CD14-positive monocyte (primary cell): ENCODE results near the gene CYFIP2. TPM values are rescaled to one million over a fixed set of nuclear protein-coding genes. Genes with fewer than 3 reads are reported as not detected.

ENCODE experiments used
- DNase-seq, 3 donors: peaks; one replicate each; pipeline ENCODE4 v3.0.0-alpha.2; 2011 to 2022
- H2AFZ ChIP-seq: 2 replicates; pipeline ENCODE4 v1.6.0; 2012; ENCODE audit warnings: mild to moderate bottlenecking, low read depth, low read length, inconsistent platforms; ENCODE audit not compliant: insufficient read depth, poor library complexity, severe bottlenecking
- H3K27ac ChIP-seq, 2 donors: 1 replicate in 1 of 2; 2 replicates in 1 of 2; pipeline ENCODE4 v1.5.1; 2012 to 2013; ENCODE audit warnings: low read length in 2 of 2, control low read depth in 1 of 2, inconsistent platforms in 1 of 2, low read depth in 1 of 2, mild to moderate bottlenecking in 1 of 2
- H3K27me3 ChIP-seq, 2 donors: one replicate each; pipeline versions ENCODE4 v1.6.0 to v1.6.1; 2011 to 2013; ENCODE audit warnings: low read length in 2 of 2; ENCODE audit not compliant: control insufficient read depth in 2 of 2, insufficient read depth in 2 of 2
- H3K36me3 ChIP-seq, 2 donors: replicated peaks in 1 of 2; 1 replicate in 1 of 2; 2 replicates in 1 of 2; pipeline versions ENCODE4 v1.5.1 to v1.6.1; 2012 to 2013; ENCODE audit warnings: low read length in 2 of 2, control low read depth in 1 of 2, inconsistent platforms in 1 of 2, mild to moderate bottlenecking in 1 of 2; ENCODE audit not compliant: insufficient read depth in 2 of 2, control insufficient read depth in 1 of 2
- H3K4me1 ChIP-seq, 2 donors: 1 replicate in 1 of 2; 2 replicates in 1 of 2; pipeline versions ENCODE4 v1.5.1 to v1.6.1; 2012 to 2013; ENCODE audit warnings: low read length in 2 of 2, control low read depth in 1 of 2, inconsistent platforms in 1 of 2, mild to moderate bottlenecking in 1 of 2, moderate library complexity in 1 of 2; ENCODE audit not compliant: insufficient read depth in 2 of 2, control insufficient read depth in 1 of 2
- H3K4me2 ChIP-seq: replicated peaks from 2 replicates; pipeline ENCODE3; 2012; ENCODE audit warnings: low read length, moderate library complexity, mild to moderate bottlenecking; ENCODE audit not compliant: poor library complexity, severe bottlenecking; ENCODE audit errors: extremely low read depth
- H3K4me3 ChIP-seq, 3 experiments: fragments of 200-600 bp in 1 of 3; sonication (generic) in 1 of 3; replicated peaks in 1 of 3; 1 replicate in 2 of 3; 2 replicates in 1 of 3; pipeline ENCODE4 v1.5.1; 2011 to 2013; ENCODE audit warnings: low read length in 3 of 3, mild to moderate bottlenecking in 3 of 3, control low read depth in 2 of 3, low read depth in 2 of 3, inconsistent platforms in 1 of 3, moderate library complexity in 1 of 3
- H3K79me2 ChIP-seq: 2 replicates; pipeline ENCODE4 v1.6.0; 2012; ENCODE audit warnings: mild to moderate bottlenecking, control low read depth, inconsistent platforms, low read length, moderate library complexity; ENCODE audit not compliant: insufficient read depth
- H3K9ac ChIP-seq: 2 replicates; pipeline ENCODE4 v1.6.0; 2017; ENCODE audit warnings: low read length, mild to moderate bottlenecking; ENCODE audit not compliant: insufficient read depth, poor library complexity, severe bottlenecking
- H3K9me3 ChIP-seq, 2 donors: replicated peaks in 1 of 2; 1 replicate in 1 of 2; 2 replicates in 1 of 2; pipeline versions ENCODE4 v1.5.1 to v1.6.1; 2012 to 2013; ENCODE audit warnings: low read length in 2 of 2, control low read depth in 1 of 2; ENCODE audit not compliant: control insufficient read depth in 1 of 2, insufficient read depth in 1 of 2
- H4K20me1 ChIP-seq: 2 replicates; pipeline ENCODE4 v1.6.0; 2012; ENCODE audit warnings: mild to moderate bottlenecking, low read length, control low read depth, moderate library complexity; ENCODE audit not compliant: insufficient read depth
- H3K27ac Mint-ChIP-seq, 7 donors: one replicate each; pipeline ENCODE4 v1.8.0; 2020; ENCODE audit warnings: mild to moderate bottlenecking in 7 of 7, mixed read lengths in 7 of 7, moderate library complexity in 6 of 7, inconsistent platforms in 2 of 7
- H3K27me3 Mint-ChIP-seq, 3 donors: one replicate each; pipeline ENCODE4 v1.8.0; 2021 to 2022; ENCODE audit warnings: low read depth in 3 of 3, mild to moderate bottlenecking in 3 of 3, mixed read lengths in 3 of 3, moderate library complexity in 3 of 3, inconsistent platforms in 1 of 3
- H3K36me3 Mint-ChIP-seq, 2 donors: one replicate each; pipeline ENCODE4 v1.8.0; 2020; ENCODE audit warnings: mixed read lengths in 2 of 2, inconsistent platforms in 1 of 2, mild to moderate bottlenecking in 1 of 2
- H3K4me1 Mint-ChIP-seq: one replicate; pipeline ENCODE4 v1.8.0; 2020; ENCODE audit warnings: mild to moderate bottlenecking, mixed read lengths
- H3K4me3 Mint-ChIP-seq, 2 donors: one replicate each; pipeline ENCODE4 v1.8.0; 2020; ENCODE audit warnings: mild to moderate bottlenecking in 2 of 2, mixed read lengths in 2 of 2, moderate library complexity in 1 of 2
- H3K9me3 Mint-ChIP-seq, 7 donors: one replicate each; pipeline ENCODE4 v1.8.0; 2020 to 2022; ENCODE audit warnings: mixed read lengths in 7 of 7, mild to moderate bottlenecking in 6 of 7, moderate library complexity in 6 of 7, inconsistent platforms in 2 of 7
- CTCF ChIP-seq: fragments of 200-600 bp; IDR thresholded peaks from one replicate; pipeline ENCODE4 v1.8.0; 2022; ENCODE audit warnings: antibody characterized with exemption, mild to moderate bottlenecking
- WGBS: methylation state at CpG from one replicate; pipeline ENCODE4 v1.1.5; 2013; ENCODE audit warnings: missing lambda C conversion rate; ENCODE audit not compliant: insufficient coverage; 5-methylcytosine and 5-hydroxymethylcytosine counted together
- intact Hi-C, 2 donors: fragments of 100-400 bp; cut with micrococcal nuclease; formaldehyde crosslinking; loops; one replicate each; pipeline versions ENCODE4 v1.15.0 to v1.15.1; 2023
- polyA plus RNA-seq, 3 donors: library from polyadenylated mRNA; depleted of rRNA in 1 of 3; unstranded in 2 of 3; stranded (reverse) in 1 of 3; fragments of 300-500 nt in 2 of 3; fragments of >200 nt in 1 of 3; fragmentation: Illumina TruSeq in 2 of 3; gene quantifications; 1 replicate in 2 of 3; 2 replicates in 1 of 3; pipeline ENCODE4 v1.2.3, GENCODE V29; 2012 to 2021

CYFIP2 gene
- polyA plus RNA-seq, 3 donors: 33.6 to 45.6 (median 36.0) TPM

- Histone ChIP-seq H2AFZ (no peak overlapping the region), H3K27me3 (no peaks in the 10 kb centered on the region), H3K4me2 (peak overlapping the region; percentile 52), H4K20me1 (no peaks in the 10 kb centered on the region), H3K4me1 (peaks cover 54 to 70% of the 10 kb centered on the region in 2 donors), H3K9me3 (no peaks in the 10 kb centered on the region), H3K79me2 (peaks cover 54% of the 10 kb centered on the region), H3K9ac (peak overlapping the region; percentile 55), H3K36me3 (no peaks in the 10 kb centered on the region), H3K4me3 (peak overlapping the region in 1 of 3 experiments; percentile 38), H3K27ac (peak overlapping the region; percentile 86 to 90)
- peak; percentile 82 to 88 (median 83) for DNase-seq
- peaks cover 0 to 1% (median 0%) of the 10 kb centered on the region in 3 donors for H3K27me3 Mint-ChIP-seq
- peaks cover 0 to 3% (median 0%) of the 10 kb centered on the region in 7 donors for H3K9me3 Mint-ChIP-seq
- H3K4me3 Mint-ChIP-seq: peak overlapping the region; percentile 45 to 63
- H3K27ac Mint-ChIP-seq: peak overlapping the region; percentile 92 to 97 (median 97)
- peaks cover 8 to 14% of the 10 kb centered on the region in 2 donors for H3K36me3 Mint-ChIP-seq
- H3K4me1 Mint-ChIP-seq: peaks cover 55% of the 10 kb centered on the region
- intact Hi-C loops: no loop called here
- no peak for TF ChIP-seq CTCF
- WGBS: no CpG with 5 or more reads among the region's 1 CpG
These were observed 7.2 kb downstream of the CYFIP2 start for GRCh38 chr5:157273131-157273556.

DNA sequence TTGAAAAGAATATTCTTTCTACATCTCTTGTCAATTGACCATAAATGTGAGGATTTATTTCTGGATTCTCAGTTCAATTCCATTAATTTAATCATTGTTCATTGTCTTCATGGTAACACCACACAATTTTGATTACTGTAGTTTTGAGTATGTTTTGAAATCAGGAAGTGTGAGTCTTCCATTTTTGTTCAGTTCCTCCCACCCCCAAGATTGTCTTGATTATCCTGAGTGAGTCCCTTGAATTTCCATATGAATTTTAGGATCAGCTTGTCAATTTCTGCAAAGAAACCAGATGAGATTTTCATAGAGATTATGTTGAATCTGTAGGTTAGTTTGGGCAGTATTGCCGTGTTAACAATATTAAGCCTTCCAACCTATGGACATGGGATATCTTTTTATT is 9.5 kb downstream of the CYFIP2 start:
- Mint-ChIP-seq H3K36me3 (peaks cover 4 to 8% of the 10 kb centered on the region in 2 donors), H3K4me1 (peaks cover 45% of the 10 kb centered on the region), H3K9me3 (peaks cover 0 to 3% (median 0%) of the 10 kb centered on the region in 7 donors), H3K27ac (no peak overlapping the region), H3K27me3 (peaks cover 0 to 1% (median 0%) of the 10 kb centered on the region in 3 donors), H3K4me3 (no peak overlapping the region)
- Histone ChIP-seq H4K20me1 (no peaks in the 10 kb centered on the region), H3K27ac (no peak overlapping the region), H3K79me2 (peaks cover 62% of the 10 kb centered on the region), H3K9ac (no peak overlapping the region), H3K4me1 (peaks cover 46 to 60% of the 10 kb centered on the region in 2 donors), H3K36me3 (no peaks in the 10 kb centered on the region), H3K9me3 (no peaks in the 10 kb centered on the region), H3K4me2 (no peak overlapping the region), H3K4me3 (no peak overlapping the region), H2AFZ (no peak overlapping the region), H3K27me3 (no peaks in the 10 kb centered on the region)
- intact Hi-C loops: no loop called here
- WGBS: no CpG with 5 or more reads among the region's 1 CpG
- DNase-seq: no peak
- TF ChIP-seq CTCF: no peak
